GM12878 (cell line): ENCODE data around the gene CDK5R2. TPM values are rescaled to one million over a fixed set of nuclear protein-coding genes. Genes with fewer than 3 reads are reported as not detected.
A peak's percentile ranks its signal among the peaks of the same experiment; 100 is the strongest.

ENCODE experiments used
- ATAC-seq: fragments of 200-7000 bp; cut with Tn5 transposase; 3 replicates; pipeline ENCODE4 v1.9.1; 2020; ENCODE audit warnings: mild to moderate bottlenecking, moderate library complexity
- BruUV-seq: library from RNA; stranded (reverse); fragments of 400-500 nt; replicated peaks from 2 replicates; lab custom pipeline; 2021; lab: Mats Ljungman, UMichigan
- CTCF ChIA-PET: fragments of 300-600 bp; sonication (Branson Sonifier 250); formaldehyde crosslinking; extraction: SDS; loops from one replicate; lab custom pipeline; 2021; ENCODE audit warnings: inconsistent platforms; lab: Yijun Ruan, JAX
- POLR2A ChIA-PET: fragments of 350-600 bp; formaldehyde crosslinking; extraction: SDS; loops from one replicate; lab custom pipeline; 2021; ENCODE audit warnings: inconsistent platforms; lab: Charles Lee
- RAD21 ChIA-PET: fragments of 300-600 bp; sonication (Branson Sonifier 250); formaldehyde crosslinking; loops from one replicate; lab custom pipeline; 2023; ENCODE audit warnings: antibody characterized with exemption; ENCODE audit not compliant: unreplicated experiment; lab: Charles Lee
- SMC1A ChIA-PET: fragments of 300-600 bp; sonication (Branson Sonifier 250); formaldehyde crosslinking; loops from one replicate; lab custom pipeline; 2023; ENCODE audit not compliant: unreplicated experiment, uncharacterized antibody; lab: Charles Lee
- DNase-seq: peaks from one replicate; pipeline ENCODE4 v3.0.0-alpha.2; 2011; ENCODE audit warnings: low read depth, low spot score
- FAIRE-seq: peaks from 3 replicates; lab custom pipeline; 2011; peaks lifted over from hg19 to GRCh38; lab: Jason Lieb, UNC
- H2AFZ ChIP-seq: 2 replicates; pipeline ENCODE4 v1.6.0; 2011; ENCODE audit warnings: low read depth, low read length, control low read depth; ENCODE audit not compliant: control insufficient read depth
- H3K27ac ChIP-seq: 2 replicates; pipeline ENCODE4 v1.5.1; 2011; ENCODE audit warnings: control low read depth; ENCODE audit not compliant: control insufficient read depth, insufficient read depth
- H3K27me3 ChIP-seq, 2 experiments: replicated peaks in 1 of 2; 2 replicates each; pipeline versions ENCODE4 v1.6.0 to v1.6.1; 2011; ENCODE audit warnings: low read length in 1 of 2; ENCODE audit not compliant: control insufficient read depth in 2 of 2, insufficient read depth in 2 of 2
- H3K36me3 ChIP-seq, 2 experiments: 2 replicates each; pipeline ENCODE4 v1.5.1; 2011; ENCODE audit warnings: low read length in 1 of 2; ENCODE audit not compliant: control insufficient read depth in 2 of 2, insufficient read depth in 2 of 2
- H3K4me1 ChIP-seq: 2 replicates; pipeline ENCODE4 v1.6.1; 2011; ENCODE audit warnings: mild to moderate bottlenecking, low read length, moderate library complexity, mixed read lengths; ENCODE audit not compliant: control insufficient read depth, insufficient read depth
- H3K4me2 ChIP-seq: 2 replicates; pipeline ENCODE4 v1.6.0; 2011; ENCODE audit warnings: control low read depth; ENCODE audit not compliant: control insufficient read depth, insufficient read depth
- H3K4me3 ChIP-seq: fragments of 200-600 bp; sonication (generic); 2 replicates; pipeline ENCODE4 v1.5.1; 2016
- H3K79me2 ChIP-seq: 2 replicates; pipeline ENCODE4 v1.6.0; 2011; ENCODE audit warnings: low read length; ENCODE audit not compliant: control insufficient read depth, insufficient read depth
- H3K9ac ChIP-seq: 2 replicates; pipeline ENCODE4 v1.8.0; 2011; ENCODE audit warnings: low read length, control low read depth, mixed read lengths; ENCODE audit not compliant: control insufficient read depth, insufficient read depth
- H3K9me3 ChIP-seq: replicated peaks from 3 replicates; pipeline ENCODE4 v1.5.1; 2011; ENCODE audit warnings: mild to moderate bottlenecking, low read length; ENCODE audit not compliant: control insufficient read depth, insufficient read depth
- H4K20me1 ChIP-seq: 2 replicates; pipeline ENCODE4 v1.6.0; 2011; ENCODE audit not compliant: control insufficient read depth, insufficient read depth
- ATF7 ChIP-seq: fragments of 450-650 bp; IDR thresholded peaks from 2 replicates; pipeline ENCODE4 v1.6.1; 2016; ENCODE audit warnings: low read depth, mild to moderate bottlenecking
- EZH2 ChIP-seq: IDR thresholded peaks from 2 replicates; pipeline ENCODE4 v1.6.1; 2012; ENCODE audit warnings: low read depth, mild to moderate bottlenecking, control low read depth, inconsistent platforms, low read length, borderline replicate concordance; ENCODE audit not compliant: control insufficient read depth
- FOXK2 ChIP-seq: fragments of 450-650 bp; IDR thresholded peaks from 2 replicates; pipeline ENCODE4 v1.6.1; 2017; ENCODE audit warnings: mild to moderate bottlenecking, moderate library complexity
- POU2F2 ChIP-seq: IDR thresholded peaks from 3 replicates; pipeline ENCODE4 v1.6.1; 2011; ENCODE audit warnings: low read depth, mild to moderate bottlenecking, low read length, borderline replicate concordance
- STAT3 ChIP-seq: IDR thresholded peaks from 2 replicates; pipeline ENCODE4 v1.6.1; 2011; ENCODE audit warnings: low read depth, low read length, improper control_type of control experiment
- SUZ12 ChIP-seq: fragments of 200-600 bp; sonication (generic); IDR thresholded peaks from one replicate; pipeline ENCODE4 v1.6.1; 2018; ENCODE audit warnings: antibody characterized with exemption, mild to moderate bottlenecking; ENCODE audit not compliant: unreplicated experiment
- WGBS: methylation state at CpG from one replicate; pipeline ENCODE4 v1.1.6; 2016; ENCODE audit warnings: low lambda C conversion rate; ENCODE audit not compliant: insufficient replicate concordance, insufficient coverage; ENCODE audit errors: missing lambda C conversion rate; 5-methylcytosine and 5-hydroxymethylcytosine counted together
- in situ Hi-C: fragments of 300-500 bp; cut with MboI; formaldehyde crosslinking; loops from 9 replicates; pipeline ENCODE4 v1.14.3; 2018; ENCODE audit warnings: mixed read lengths
- intact Hi-C: fragments of 100-400 bp; cut with micrococcal nuclease; formaldehyde crosslinking; loops from one replicate; pipeline ENCODE4 v1.14.2; 2022; ENCODE audit not compliant: unreplicated experiment
- polyA plus RNA-seq, 11 experiments: library from polyadenylated mRNA; depleted of rRNA in 4 of 11; unstranded in 6 of 11; stranded (reverse) in 5 of 11; fragments of >200 nt; fragmentation: Nextera tagmentation in 4 of 11; fragmentation: Illumina TruSeq in 1 of 11; extraction: Ambion mirVana in 4 of 11; extraction: Trizol in 1 of 11; gene quantifications; 1 replicate in 1 of 11; 2 replicates in 10 of 11; pipeline versions ENCODE4 v1.2.1 to v1.2.3, GENCODE V29; 2011 to 2016; ENCODE audit warnings: inconsistent platforms in 2 of 11, missing spikeins in 2 of 11, low read depth in 1 of 11
- total RNA-seq, 4 experiments: library from RNA; depleted of rRNA in 3 of 4; stranded (reverse); fragments of >200 nt in 3 of 4; fragmentation: Illumina TruSeq in 1 of 4; extraction: Trizol in 1 of 4; gene quantifications; 2 replicates each; pipeline versions ENCODE4 v1.2.1 to v1.2.3, GENCODE V29; 2013 to 2021

Gene CDK5R2
- total and polyA plus RNA-seq, 10 of the 15 experiments (the other 5 are each of a cell fraction or from before 2014, with no cell fraction given), result not detected

DNA sequence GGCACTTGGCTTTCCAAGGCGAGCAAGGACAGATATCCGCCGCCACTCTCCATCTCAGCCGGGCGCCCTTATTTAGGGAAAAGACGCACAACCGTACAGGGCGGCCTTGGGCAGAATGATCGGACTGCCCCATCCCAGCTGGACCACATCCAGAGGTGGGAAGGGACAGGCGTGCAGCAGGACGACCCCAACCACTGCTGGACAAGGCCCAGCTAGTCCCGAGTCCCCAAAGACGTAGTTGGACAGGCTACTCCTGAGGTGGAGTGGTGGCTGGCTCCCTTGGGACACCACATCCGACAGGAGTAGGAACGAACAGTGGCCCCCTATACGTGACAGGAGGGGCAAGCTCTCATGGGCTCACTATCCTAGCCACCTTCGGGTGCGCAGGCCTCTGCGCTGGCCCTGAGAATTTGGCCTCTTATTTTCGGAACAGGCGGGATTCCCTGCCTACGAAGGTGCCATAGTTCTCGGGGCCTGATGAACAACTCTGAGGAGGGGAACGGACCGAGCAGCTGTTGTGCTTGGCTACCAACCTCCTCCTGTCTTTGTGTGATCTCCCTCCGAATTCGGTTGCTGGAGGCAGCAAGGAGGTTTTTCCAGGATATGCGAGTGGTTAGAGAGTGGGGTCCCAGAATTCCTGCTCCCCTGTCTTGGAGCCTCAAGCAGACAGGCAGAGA is 23.3 kb downstream of the CDK5R2 start:
- Histone ChIP-seq H3K9me3 (no peaks in the 10 kb centered on the region), H3K4me1 (no peaks in the 10 kb centered on the region; the same call in 1 of the 2 replicates), H3K27me3 (peaks cover 32 to 39% of the 10 kb centered on the region in 2 experiments), H4K20me1 (no peaks in the 10 kb centered on the region; the same call in 1 of the 2 replicates), H3K79me2 (no peaks in the 10 kb centered on the region), H3K36me3 (no peaks in the 10 kb centered on the region), H2AFZ (no peak overlapping the region), H3K27ac (no peak overlapping the region), H3K9ac (no peak overlapping the region), H3K4me3 (no peak overlapping the region), H3K4me2 (no peak overlapping the region)
- SMC1A ChIA-PET, result interaction anchor here (0.9 kb wide), 1 partner anchor 130 kb away, joined by 4 read pairs; no protein-coding TSS in a partner anchor
- ATAC-seq, result no peak
- intact Hi-C loops (loop anchor here (5.0 kb wide), 1 partner anchor 130 kb away; no protein-coding TSS in a partner anchor), in situ Hi-C loops (no loop called here)
- TF ChIP-seq STAT3 (no peak), SUZ12 (peak; percentile 37)
- FAIRE-seq, result no peak
- RAD21 ChIA-PET, result no interaction called here
- 20% methylated on average over 26 of the region's 28 CpGs for WGBS
- no peak for DNase-seq
- POLR2A ChIA-PET, result no interaction called here
- no TSS peak for BruUV-seq
- CTCF ChIA-PET, result interaction anchor here (3.6 kb wide), 1 partner anchor 106 kb away, joined by 53 read pairs; no protein-coding TSS in a partner anchor

- no peak overlapping the region for H3K4me3 ChIP-seq
- CTCF ChIA-PET, result interaction anchor here (3.6 kb wide), 1 partner anchor 106 kb away, joined by 53 read pairs; no protein-coding TSS in a partner anchor
- intact Hi-C loops, result loop anchor here (5.0 kb wide), 1 partner anchor 131 kb away; no protein-coding TSS in a partner anchor
- H3K9me3 ChIP-seq, result no peaks in the 10 kb centered on the region
- H2AFZ ChIP-seq, result no peak overlapping the region
- no TSS peak for BruUV-seq
- H3K79me2 ChIP-seq, result no peaks in the 10 kb centered on the region
- H4K20me1 ChIP-seq, result no peaks in the 10 kb centered on the region; the same call in 1 of the 2 replicates
- no peak overlapping the region for H3K4me2 ChIP-seq
- TF ChIP-seq FOXK2 (no peak), POU2F2 (no peak), EZH2 (peak; percentile 59; the same call in 1 of the 2 replicates), ATF7 (no peak)
- in situ Hi-C loops, result no loop called here
- FAIRE-seq (no peak), ATAC-seq (no peak), DNase-seq (no peak)
- H3K9ac ChIP-seq, result no peak overlapping the region
- RAD21 ChIA-PET, result no interaction called here
- POLR2A ChIA-PET, result no interaction called here
- WGBS, result 28% methylated on average over 23 of the region's 23 CpGs
- no peaks in the 10 kb centered on the region for H3K36me3 ChIP-seq
- peaks cover 32 to 39% of the 10 kb centered on the region in 2 experiments for H3K27me3 ChIP-seq
- SMC1A ChIA-PET, result no interaction called here
- H3K4me1 ChIP-seq, result no peaks in the 10 kb centered on the region; the same call in 1 of the 2 replicates
- H3K27ac ChIP-seq, result no peak overlapping the region
Measured at GRCh38 chr2:218983263-218983933, 23.9 kb downstream of the CDK5R2 start.
